NB4 (cell line): ENCODE measurements around the gene FSTL4.

Source experiments
- MYC ChIP-seq: IDR thresholded peaks from 2 replicates; pipeline ENCODE4 v1.6.1; 2011; ENCODE audit warnings: low read depth, low read length
- POLR2A ChIP-seq: IDR thresholded peaks from 2 replicates; pipeline ENCODE4 v1.6.1; 2011; ENCODE audit warnings: mild to moderate bottlenecking; ENCODE audit not compliant: insufficient read length; ENCODE audit errors: extremely low read depth
- TF ChIP-seq, protein P1 (sequence below): IDR thresholded peaks from 2 replicates; pipeline ENCODE4 v1.6.1; 2011; ENCODE audit warnings: low read depth, low read length
- TF ChIP-seq, protein P2 (sequence below): IDR thresholded peaks from one replicate; pipeline ENCODE4 v1.5.1; 2012; ENCODE audit warnings: low read depth, low read length

DNA sequence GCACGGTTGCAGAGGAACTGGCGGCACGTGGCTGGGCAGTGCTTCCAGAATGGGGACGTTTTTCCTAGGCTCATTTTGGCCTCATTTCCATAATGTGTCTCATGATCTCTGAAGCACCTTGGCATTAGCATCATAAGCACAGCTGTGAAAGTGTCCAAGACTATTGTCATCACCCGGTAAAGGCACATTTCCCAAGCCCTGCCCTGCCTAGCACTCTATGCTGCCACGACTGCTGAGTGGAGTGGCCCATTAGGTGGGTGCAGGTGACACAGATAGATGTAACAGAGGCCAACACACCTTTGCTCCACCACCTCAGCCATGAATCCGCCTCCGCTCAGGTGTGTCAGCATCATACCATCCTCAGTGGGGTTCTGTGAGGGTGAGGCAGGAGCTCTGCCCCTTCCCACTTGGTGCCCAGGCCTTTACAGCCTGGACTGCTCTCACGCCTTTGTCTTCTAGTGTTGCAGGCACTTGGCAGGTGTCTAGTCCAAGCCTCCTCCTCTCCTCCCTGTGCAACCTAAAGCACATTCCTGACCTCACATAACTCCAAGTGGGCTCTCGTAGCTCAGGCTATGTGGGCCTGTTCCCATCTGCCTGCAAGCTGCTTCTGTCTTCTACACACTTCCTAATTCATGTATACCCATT lies 213.0 kb downstream of the FSTL4 start:
- TF ChIP-seq POLR2A, result no peak
- TF ChIP-seq, protein P1, sequence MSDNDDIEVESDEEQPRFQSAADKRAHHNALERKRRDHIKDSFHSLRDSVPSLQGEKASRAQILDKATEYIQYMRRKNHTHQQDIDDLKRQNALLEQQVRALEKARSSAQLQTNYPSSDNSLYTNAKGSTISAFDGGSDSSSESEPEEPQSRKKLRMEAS, result no peak
- TF ChIP-seq, protein P2, sequence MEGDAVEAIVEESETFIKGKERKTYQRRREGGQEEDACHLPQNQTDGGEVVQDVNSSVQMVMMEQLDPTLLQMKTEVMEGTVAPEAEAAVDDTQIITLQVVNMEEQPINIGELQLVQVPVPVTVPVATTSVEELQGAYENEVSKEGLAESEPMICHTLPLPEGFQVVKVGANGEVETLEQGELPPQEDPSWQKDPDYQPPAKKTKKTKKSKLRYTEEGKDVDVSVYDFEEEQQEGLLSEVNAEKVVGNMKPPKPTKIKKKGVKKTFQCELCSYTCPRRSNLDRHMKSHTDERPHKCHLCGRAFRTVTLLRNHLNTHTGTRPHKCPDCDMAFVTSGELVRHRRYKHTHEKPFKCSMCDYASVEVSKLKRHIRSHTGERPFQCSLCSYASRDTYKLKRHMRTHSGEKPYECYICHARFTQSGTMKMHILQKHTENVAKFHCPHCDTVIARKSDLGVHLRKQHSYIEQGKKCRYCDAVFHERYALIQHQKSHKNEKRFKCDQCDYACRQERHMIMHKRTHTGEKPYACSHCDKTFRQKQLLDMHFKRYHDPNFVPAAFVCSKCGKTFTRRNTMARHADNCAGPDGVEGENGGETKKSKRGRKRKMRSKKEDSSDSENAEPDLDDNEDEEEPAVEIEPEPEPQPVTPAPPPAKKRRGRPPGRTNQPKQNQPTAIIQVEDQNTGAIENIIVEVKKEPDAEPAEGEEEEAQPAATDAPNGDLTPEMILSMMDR, result no peak
- no peak for TF ChIP-seq MYC
